Ramos (cell line): ENCODE results near the gene CEP41.

ENCODE experiments used
- in situ Hi-C: fragments of 300-500 bp; cut with MboI; formaldehyde crosslinking; loops from one replicate; pipeline ENCODE4 v1.14.3; 2022; ENCODE audit warnings: low sequenced_read_pairs; ENCODE audit not compliant: unreplicated experiment

CEP41 gene

GRCh38 chr7:130440527-130441365, at the start of gene CEP41:
CEP41 (minus strand) TSS chr7:130441016; CDS start chr7:130440966, 50 bp downstream.
- in situ Hi-C loops, result no loop called here

- in situ Hi-C loops, result no loop called here
Observed at GRCh38 chr7:130490311-130490791, 49.5 kb upstream of the CEP41 start.

- in situ Hi-C loops, result no loop called here
Observed at GRCh38 chr7:130489140-130489983, 48.5 kb upstream of the CEP41 start.

- in situ Hi-C loops, result no loop called here
Observed at GRCh38 chr7:130488392-130489139, 47.8 kb upstream of the CEP41 start.

- in situ Hi-C loops, result no loop called here
Observed at GRCh38 chr7:130486954-130487436, 46.2 kb upstream of the CEP41 start.

- in situ Hi-C loops, result no loop called here
Observed at GRCh38 chr7:130486114-130486953, 45.5 kb upstream of the CEP41 start.

- in situ Hi-C loops, result no loop called here
Observed at GRCh38 chr7:130485734-130486113, 44.9 kb upstream of the CEP41 start.

- in situ Hi-C loops, result no loop called here
Observed at GRCh38 chr7:130483031-130483430, 42.2 kb upstream of the CEP41 start.

GRCh38 chr7:130481898-130482297, 41.1 kb upstream of the CEP41 start:
- in situ Hi-C loops, result no loop called here

GRCh38 chr7:130479716-130480400, 39.0 kb upstream of the CEP41 start:
- in situ Hi-C loops, result no loop called here

- in situ Hi-C loops, result no loop called here
Observed at GRCh38 chr7:130478991-130479390, 38.2 kb upstream of the CEP41 start.

- in situ Hi-C loops, result no loop called here
Observed at GRCh38 chr7:130476297-130477150, 35.7 kb upstream of the CEP41 start.

- in situ Hi-C loops, result no loop called here
Observed at GRCh38 chr7:130475776-130476175, 35.0 kb upstream of the CEP41 start.

- in situ Hi-C loops, result no loop called here
Observed at GRCh38 chr7:130473876-130474275, 33.1 kb upstream of the CEP41 start.

GRCh38 chr7:130473289-130473688, 32.5 kb upstream of the CEP41 start:
- in situ Hi-C loops, result no loop called here

GRCh38 chr7:130471974-130472373, 31.2 kb upstream of the CEP41 start:
- in situ Hi-C loops, result no loop called here

GRCh38 chr7:130468612-130469011, 27.8 kb upstream of the CEP41 start:
- in situ Hi-C loops, result no loop called here
